ENCODE data around the gene FDX2.

The FDX2 gene

DNA sequence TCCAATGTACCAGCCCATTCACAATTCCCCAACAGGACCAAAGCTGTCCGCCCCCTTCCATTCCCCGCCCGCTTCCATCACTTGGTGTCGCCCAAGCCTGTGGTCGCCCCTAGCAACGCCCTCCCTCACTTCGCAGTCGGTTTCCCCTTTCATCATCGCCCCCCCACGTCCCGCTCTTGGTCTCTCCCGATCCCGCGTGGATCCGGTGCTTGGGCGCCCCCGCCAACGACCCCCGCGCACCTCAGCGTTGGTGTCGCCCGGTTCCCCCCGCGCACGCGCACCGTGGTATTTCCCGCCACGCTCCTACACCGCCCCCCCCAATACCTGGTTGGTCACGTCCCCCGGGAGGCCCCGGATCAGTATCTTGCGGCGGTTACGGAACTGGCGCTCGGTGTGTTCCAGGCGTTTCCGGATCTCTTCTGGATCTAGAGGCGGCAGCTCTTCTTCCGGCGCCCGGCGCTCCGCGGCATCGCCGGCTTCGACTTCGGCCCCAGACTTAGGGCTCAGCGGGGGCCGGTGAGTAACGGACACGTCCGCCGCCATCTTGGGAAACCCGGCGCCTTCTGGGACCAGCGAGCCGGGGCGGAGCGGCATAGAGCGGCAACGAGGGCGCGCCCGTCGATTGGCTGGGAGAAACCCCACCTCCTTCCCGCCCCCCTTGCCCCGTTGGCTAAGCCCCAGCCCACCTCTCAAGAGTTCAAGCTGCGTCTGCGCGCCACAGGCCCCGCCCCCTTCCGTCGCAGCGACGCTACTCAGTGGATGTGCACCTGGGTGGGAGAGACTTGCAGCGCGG lies 17.3 kb upstream of the FDX2 start, which contains the start of gene RAVER1:
Gene RAVER1, minus strand, starts transcription at position 565 of the 793 bp plus-strand sequence. Its CDS starts 22 bp downstream, at position 543.
- ATAC-seq, result peak; percentile 94 to 95

- ATAC-seq, result no peak
Observed at GRCh38 chr19:10332158-10332964, 16.5 kb upstream of the FDX2 start.

DNA sequence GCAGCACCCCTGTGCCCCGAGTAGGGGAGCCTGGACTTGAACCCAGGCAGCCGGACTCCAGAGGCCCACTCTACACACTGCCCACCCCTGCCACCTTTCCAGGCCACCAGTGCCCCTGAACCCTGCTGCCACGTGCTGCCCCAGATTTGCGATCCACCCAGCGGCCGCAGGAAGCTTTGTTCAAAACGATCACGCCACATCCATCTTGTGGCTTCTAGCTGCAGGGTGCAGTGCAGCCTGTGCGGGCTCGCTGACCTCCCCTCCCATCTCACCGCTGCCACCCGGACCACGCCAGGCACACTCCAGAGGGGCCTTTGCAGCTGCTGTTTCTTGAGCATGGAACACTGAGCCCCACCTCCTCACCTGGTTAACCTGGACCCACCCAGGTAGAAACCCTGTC lies 13.7 kb upstream of the FDX2 start:
- no peak for ATAC-seq

- no peak for ATAC-seq
Observed at GRCh38 chr19:10328558-10329429, 13.0 kb upstream of the FDX2 start.

DNA sequence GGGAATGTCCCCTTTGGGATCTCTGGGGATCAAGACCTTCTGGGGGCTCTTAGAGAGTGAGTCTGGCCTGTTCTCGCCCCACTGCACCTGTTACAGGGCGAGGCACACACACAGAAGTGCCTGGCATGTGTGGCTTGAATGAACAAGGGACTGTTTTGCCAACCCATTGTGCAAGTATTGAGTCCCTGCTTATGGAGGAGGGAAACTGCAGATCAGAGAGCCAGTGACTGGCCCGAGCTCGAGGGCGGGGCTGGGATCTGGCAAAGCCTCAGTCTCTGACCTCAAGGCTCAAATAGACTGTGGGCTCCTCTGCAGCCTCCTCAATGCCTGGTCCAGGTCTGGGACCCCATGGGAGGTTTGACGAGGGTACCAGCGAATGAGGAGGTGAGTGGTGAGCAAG lies 12.0 kb upstream of the FDX2 start:
- ATAC-seq, result no peak

GRCh38 chr19:10325732-10326131 lies 9.9 kb upstream of the FDX2 start:
- ATAC-seq, result no peak

GRCh38 chr19:10321874-10322835 lies 6.3 kb upstream of the FDX2 start:
- ATAC-seq, result no peak

GRCh38 chr19:10321417-10321797 lies 5.6 kb upstream of the FDX2 start:
- ATAC-seq, result peak in 1 of 2 donors; percentile 5

- no peak for ATAC-seq
Observed at GRCh38 chr19:10320602-10321416, 5.0 kb upstream of the FDX2 start.

- no peak for ATAC-seq
Observed at GRCh38 chr19:10318807-10319682, 3.2 kb upstream of the FDX2 start.

DNA sequence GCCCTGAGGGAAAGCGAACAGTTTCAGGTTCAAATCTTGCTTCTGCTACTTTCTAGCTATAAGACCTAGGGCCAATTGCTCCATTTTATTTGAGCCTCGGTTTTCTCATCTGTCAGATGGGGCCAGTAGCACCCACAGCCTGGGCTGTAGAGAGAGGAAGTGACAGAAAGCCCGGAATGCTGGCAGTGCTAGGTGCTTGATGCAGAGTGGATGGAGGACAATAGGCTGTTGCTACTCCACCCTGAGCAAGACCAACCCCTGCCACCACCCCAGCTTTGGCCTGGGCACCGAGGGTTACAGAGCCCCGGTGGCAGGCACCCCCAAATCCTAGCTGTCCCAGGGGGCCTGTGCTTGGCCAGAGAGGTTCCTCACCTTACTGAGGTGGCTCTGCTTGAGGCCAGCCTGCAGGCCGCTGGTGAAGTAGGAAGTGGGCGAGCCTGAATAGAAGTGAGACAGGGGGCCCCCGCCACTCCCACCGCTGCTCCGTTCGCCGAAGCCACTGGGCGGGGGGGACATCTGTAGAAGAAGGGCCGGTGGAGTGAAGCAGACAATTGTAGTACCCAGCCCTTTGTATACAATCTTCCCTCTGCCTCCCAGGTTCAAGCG lies 2.1 kb upstream of the FDX2 start:
- no peak for ATAC-seq

DNA sequence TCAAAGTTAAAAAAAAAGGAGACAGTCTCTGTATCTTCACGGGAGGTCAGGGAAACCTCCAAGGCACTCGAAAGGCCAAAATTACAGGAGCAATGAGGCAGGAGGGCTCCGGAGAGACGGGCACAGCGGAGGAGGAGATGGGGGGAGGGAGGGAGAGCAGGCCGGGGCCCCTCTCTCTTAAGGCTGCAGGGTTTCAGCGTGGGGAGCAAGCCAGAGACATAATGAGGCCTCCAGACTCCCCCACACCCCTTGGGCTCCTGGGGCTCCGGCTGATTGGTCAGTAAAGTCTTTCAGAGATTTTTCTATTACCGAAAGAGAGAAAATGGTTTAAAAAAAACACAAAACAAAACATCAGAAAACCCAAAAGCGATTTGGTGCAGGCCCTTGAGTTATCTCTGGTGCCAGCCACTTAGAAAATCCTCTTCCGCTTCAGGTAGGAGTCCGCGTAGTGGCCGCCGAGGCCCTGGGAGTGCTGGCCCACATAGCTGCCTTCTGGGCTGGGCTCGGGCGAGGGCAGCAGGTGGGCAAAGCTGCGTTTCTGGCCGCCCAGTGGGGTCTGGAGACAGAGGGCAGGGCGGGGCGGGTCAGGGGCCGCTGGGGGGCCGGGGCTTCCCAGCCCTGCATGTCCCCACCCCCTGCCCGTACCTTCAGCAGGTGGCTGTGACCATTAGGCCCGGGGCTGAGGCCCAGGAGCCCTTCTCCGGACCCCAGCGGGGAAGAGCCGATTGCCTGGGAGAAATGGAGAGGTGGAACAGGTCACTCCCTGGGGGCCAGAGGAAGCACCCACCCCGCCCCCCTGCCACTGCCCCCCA lies 1.4 kb upstream of the FDX2 start:
- no peak for ATAC-seq

DNA sequence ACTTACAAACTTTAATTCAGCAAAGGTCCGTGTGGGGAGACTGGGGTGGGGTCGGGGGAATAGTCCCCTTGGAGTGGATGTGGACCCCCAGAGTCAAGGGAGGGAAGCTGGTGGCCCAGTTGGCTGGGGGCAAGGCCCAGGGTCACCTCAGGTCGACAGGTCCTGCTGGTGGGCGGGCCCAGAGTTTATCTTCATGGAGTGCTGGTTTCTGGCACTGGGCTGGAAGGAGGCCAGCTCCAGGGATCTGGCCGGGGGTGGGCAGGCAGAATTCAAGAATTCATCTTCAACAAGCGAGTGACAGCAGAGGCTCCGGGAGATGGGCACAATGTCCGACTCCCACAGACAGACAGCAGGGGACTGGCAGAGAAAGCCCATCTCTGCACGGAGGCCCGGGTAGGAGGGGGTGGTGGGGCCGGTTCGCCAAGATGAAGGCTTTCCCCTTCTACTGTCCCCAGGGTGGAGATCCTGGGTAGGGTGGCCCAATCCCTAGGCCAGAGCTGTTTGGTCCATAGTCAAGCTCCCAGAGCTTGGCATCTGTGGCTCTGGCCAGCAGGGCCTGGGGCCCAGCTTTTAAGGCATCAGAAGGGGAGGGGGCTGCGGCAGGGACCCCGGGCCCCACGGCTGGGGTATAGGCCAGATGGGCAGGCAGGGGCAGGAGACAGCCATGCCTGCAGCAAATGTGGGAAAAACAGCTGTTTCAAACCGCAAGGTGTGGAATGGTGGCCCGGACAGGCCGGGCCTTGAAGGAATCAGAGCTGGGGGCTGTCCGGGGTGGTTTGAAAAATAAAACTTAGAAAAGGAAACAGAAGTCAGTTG lies 622 bp upstream of the FDX2 start:
- ATAC-seq, result no peak

- ATAC-seq, result no peak
Observed at GRCh38 chr19:10309423-10309822, 6.4 kb downstream of the FDX2 start, which contains the start of gene ZGLP1. TSS of gene ZGLP1 (minus strand) at chr19:10309815.

GRCh38 chr19:10306327-10306726 lies 9.5 kb downstream of the FDX2 start:
- no peak for ATAC-seq

DNA sequence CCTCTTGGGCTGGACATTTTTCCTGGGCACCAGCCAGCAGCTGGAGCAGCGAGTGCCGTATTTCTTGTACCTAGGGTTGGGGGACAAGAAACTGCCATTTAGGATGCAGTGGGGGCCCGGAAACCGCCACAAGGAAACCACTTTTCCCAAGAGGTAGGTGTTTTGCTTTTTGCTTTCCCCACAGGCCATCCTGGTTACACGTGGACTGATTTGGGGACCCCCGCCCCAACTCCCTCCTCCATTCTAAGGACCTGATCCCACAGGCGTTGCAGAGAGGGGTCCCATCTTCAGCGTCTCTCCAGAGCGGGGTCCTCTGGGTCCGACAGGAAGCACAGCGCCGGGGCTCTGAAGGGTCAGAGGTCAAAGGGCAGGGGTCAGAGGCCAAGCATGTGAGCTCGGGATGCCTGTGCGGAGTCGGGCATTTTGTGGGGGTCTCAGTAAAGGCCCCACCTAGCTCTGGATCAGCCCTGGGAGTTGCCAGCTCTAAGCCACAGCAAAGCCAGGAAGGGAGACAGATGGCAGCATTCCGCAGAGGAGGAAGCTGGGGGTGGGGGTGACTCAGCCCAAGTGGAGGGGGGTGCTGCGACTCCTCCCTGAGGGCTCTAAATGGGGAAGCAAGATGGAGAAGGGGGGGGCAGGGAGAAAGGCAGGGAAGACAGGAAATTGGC lies 10.5 kb downstream of the FDX2 start:
- ATAC-seq, result no peak

All from activated CD4-positive, CD25-positive, alpha-beta regulatory T cell treated with anti-CD3 and anti-CD28 coated beads, Interleukin-2, amount 50 U/mL, for 24 hours (primary cell).